ENCODE data around the gene PYCR2.
"Not testable (repeated sequence)": the region's sequence is repeated elsewhere in the genome, so short reads cannot be mapped to it uniquely, and the experiment has no call there.

PYCR2 gene

DNA sequence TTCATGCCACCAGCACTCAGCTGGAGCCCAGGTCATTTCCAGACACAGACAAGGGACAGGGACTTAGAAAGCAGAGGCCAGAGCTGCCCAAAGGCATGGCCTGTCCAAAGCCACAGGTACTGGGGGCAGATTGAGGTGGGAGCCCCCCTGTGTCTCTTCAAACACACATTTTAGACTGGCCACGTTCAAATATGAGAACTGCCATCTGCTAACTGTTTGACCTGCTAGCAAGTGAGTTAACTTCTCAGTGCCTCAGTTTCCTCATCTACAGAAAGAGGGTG is 17.8 kb upstream of the PYCR2 start:
- DNase-seq, result no peak

DNA sequence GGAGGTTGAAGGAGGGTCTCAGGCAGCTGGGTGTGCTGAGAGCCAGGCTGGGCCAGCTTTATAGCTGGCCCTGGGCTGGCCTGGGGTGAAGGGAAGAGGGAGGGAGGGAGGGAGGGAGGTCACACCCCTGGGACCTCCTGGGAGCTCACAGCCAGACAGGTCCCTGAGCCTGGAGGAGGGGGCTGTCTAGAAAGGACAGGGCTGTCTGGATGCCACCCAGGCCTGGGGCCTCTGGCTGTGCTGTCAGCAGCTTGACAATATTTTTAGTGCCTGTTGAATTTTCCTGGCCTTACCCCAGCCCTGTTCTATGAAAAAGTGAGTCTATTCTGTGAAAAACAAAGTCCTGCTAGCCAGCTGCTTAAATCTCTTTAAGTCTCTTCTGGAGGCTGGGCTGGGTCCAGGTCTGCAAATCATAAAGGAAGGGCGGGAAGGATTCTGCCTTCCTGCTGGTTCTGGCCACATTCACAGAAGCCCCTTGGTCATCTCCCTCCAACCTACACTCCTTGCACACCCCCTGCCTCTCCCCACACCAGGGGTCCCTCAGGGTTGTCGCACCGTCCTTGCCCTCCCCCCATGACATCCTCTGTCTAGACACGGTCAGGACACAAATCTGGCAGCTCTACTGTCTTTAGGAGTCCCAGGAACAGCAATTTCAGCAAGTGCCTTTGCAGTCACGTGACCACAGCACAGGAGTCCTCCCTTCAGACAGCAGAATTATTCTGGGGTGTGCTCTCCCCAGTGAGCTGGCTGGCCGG is 17.3 kb upstream of the PYCR2 start, which contains the start of gene LEFTY2:
LEFTY2 (minus strand) TSS at position 34 of the 755 bp plus-strand sequence. CDS start 80 bp downstream, outside the sequence.
- DNase-seq, result no peak

DNA sequence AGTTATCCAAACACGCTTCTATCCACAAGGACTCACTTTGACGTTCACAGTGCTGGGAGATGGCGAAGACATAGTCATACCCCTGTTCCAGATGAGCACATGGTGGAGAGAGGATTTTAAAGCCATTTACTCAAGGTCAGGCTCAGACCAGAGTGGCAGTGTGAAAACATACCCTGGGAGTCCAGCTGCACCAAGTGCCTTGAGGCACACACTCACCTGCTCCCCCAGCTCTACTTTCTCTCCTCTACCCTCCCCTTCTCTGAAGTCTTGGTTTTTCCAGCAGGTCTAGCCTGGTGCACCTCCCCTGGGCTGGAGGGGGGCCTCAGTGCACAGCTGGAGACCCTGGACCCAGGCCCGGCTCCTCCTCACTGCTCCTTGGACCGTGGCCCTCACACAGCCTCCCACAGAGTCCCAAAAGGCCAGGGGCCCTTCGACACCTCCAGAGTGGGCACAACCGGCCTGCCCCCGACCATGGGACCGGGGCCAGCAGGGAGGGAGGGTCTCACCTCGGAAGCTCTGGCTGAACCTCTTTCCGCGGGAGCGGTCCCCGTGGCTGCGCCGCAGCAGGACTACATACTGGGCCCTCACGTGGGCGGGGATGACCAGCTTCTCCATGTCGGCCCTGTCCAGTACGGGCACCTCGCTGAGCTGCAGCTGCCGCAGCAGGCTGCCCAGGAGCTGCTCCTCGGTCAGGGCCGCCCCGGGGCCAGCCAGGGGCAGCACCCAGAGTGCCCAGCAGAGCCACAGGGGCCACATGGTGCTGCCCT is 16.5 kb upstream of the PYCR2 start:
- DNase-seq, result no peak

- not testable (repeated sequence) for DNase-seq
Observed at GRCh38 chr1:225939939-225940310, 15.9 kb upstream of the PYCR2 start.

DNA sequence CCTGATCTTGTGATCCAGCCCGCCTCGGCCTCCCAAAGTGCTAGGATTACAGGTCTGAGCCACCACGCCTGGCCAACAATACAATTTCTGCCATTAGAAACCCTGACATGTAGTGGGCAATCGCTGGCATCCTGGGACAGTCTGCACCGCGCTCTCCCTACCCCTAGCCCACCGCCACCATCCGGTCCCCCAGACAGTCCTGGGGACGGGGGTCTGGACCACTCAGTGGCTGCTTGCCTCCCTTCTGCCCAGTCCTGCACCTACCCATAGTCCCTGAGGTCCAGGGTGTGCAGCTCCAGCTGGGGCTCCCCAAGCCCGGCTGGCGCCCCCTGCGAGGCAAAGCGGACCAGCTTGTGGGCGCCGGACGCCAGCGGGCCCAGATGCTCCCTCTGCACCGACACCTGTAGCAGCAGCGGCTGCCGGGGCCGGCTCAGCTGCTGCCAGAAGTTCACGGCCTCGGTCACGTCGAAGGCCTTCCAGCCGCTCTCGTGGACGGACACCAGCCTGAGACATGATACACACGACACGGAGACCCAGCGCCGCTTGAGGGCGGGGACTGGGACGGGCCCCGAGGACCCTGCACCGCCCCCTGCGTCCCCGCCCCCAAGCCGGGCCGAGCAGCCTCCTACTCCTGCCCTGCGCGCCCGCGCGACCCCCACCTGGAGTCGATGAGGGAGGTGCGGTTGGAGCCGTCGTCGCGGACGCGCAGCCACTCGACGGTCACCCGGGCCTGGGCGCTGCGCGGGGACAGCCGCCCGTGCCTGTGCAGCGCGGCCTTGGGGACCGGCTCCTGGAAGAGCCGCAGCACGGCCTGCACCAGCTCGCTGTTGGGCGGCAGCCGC is 15.3 kb upstream of the PYCR2 start:
- DNase-seq, result not testable (repeated sequence)

- no peak for DNase-seq
Observed at GRCh38 chr1:225937048-225937968, 13.3 kb upstream of the PYCR2 start.

GRCh38 chr1:225936523-225936922 is 12.5 kb upstream of the PYCR2 start:
- no peak for DNase-seq

GRCh38 chr1:225936086-225936485 is 12.0 kb upstream of the PYCR2 start:
- not testable (repeated sequence) for DNase-seq

DNA sequence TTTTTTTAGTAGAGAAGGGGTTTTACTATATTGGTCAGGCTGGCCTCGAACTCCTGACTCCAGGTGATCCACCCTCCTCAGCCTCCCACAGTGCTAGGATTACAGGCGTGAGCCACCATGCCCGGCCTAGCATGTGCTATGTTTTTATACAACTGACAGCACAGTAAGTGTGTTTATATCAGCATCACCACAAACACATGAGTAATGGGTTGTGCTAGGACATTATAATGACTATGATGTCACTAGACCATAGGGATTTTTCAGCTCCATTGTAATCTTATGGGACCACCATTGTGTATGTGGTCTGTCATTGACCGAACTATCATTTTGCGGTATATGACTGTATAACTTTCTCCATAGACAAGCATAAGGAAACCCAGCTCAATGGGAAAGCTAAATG is 10.7 kb upstream of the PYCR2 start:
- no peak for DNase-seq

DNA sequence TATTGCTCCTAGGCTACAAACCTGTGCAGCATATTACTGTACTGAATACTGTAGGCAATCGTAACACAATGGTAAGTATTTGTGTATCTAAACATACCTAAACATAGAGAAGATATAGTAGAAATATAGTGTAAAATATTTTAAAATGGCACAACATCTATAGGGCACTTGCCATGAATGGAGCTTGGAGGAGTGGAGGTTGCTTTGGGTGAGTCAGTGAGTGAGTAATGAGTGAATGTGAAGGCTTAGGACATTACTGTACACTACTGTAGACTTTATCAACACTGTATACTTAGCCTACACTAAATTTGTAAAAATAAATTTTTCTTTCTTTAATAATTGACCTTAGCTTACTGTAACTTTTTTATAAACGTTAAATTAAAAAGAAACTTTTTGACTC is 9.0 kb upstream of the PYCR2 start:
- DNase-seq, result no peak

- DNase-seq, result no peak
Observed at GRCh38 chr1:225931270-225932136, 7.5 kb upstream of the PYCR2 start.

GRCh38 chr1:225930566-225930965 is 6.5 kb upstream of the PYCR2 start:
- no peak for DNase-seq

GRCh38 chr1:225929462-225929861 is 5.4 kb upstream of the PYCR2 start:
- DNase-seq, result not testable (repeated sequence)

- DNase-seq, result peak in 1 of 4 experiments; percentile 10
Observed at GRCh38 chr1:225928186-225929175, 4.4 kb upstream of the PYCR2 start.

DNA sequence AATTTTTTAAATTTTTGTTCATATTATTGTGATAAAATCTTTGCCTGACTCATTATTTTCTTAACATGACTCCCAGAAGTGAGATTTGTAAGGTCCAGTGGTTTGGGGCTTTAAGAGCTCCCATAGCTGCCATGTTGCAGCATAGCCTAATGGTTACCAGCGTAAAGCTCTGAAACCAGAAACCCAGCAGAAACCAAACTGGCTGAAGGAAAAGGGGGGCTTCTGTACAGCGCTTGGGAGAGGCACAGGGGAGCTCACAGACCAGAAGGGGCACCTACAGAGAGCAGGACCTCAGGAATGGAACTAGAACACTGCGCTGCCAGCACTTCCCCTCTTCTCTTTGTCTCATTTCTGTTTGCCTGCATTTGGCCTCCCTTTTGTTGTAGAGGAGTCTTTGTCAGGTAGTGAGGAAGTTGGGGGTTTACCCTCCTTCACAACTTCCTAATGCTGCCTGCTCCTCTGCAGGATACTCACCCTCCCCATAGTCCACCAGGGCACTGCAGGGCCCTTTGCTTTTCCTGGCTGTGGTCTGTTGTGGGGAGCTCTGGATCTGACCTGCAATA is 2.6 kb upstream of the PYCR2 start:
- no peak for DNase-seq

DNA sequence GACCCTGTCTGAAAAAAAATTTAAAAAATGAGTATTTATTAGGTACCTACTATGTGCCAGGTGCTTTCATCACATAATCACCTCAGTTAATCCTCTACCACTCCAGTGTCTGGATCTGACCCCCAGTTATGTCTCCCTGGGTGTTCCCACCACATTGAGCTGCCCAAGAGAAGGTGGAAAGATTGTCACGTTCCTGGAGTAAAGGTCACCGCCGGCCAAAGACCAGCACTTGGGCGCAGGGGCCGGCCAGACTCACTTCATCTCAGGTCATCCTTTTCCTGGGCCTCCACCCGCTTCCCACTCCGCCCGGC is 714 bp downstream of the PYCR2 start:
- no peak for DNase-seq

DNA sequence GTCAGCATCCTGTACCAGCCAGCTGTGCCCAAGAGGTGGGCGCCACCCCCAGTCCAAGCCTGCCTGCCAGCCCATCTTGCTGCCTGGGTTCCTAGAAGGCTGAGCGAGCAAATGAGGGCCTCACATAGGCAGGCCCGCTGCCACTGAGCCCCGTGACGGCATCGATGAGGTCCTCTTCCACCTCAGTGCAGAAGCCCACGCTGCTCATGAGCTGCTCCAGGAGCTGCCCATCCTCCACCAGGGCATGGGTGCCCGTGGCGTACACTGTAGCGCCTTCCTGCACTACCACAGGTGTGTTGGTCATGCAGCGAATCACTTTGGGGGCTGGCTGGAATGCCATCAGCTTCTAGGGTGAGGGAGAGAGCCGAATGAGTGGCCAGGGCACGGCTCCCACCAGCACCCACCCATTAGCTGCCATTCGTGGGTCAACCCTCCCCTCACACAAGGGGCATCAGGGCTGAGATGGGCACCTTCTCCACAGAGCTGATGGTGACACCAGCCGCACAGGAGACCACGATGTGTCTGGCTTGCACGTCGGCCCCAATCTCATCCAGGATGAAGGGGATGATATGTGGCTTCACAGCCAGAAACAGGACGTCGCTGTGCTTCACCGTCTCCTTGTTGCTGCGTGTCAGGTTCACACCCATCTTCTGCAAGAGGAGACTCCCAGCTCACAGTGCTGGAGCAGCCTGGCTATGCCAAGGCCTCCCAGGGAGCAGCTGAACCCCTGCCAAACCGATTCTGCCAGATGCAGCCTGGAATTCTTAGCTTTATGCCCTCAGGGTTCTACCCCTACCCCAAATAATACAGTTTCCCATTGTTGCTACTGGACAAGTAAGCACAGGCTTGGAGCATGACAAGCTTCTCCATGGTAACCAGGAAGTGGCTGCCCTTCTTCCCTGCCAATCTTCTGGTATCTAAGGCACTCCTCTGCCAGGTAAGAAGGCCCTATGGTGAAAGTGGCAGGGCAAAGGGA is 2.0 kb downstream of the PYCR2 start:
- DNase-seq, result no peak

DNA sequence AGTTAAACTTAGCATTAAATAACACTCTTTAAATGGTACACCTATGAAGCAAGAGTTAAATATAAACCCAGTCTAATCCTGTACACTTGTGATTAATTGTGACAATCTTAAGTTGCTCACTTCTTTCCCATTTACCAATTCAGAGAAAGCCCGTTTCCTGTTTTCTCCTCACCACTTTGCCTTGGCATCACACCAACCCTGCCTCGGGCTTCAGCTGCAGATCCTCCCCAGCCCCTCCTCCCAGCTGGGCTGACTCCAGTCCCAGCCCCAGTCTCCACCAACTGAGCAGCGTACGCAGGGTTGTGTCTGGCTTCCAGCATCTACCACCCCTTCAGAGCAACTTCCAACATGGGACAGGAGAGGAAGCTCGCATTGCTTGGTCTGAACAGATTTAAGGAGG is 4.1 kb downstream of the PYCR2 start:
- no peak for DNase-seq

DNA sequence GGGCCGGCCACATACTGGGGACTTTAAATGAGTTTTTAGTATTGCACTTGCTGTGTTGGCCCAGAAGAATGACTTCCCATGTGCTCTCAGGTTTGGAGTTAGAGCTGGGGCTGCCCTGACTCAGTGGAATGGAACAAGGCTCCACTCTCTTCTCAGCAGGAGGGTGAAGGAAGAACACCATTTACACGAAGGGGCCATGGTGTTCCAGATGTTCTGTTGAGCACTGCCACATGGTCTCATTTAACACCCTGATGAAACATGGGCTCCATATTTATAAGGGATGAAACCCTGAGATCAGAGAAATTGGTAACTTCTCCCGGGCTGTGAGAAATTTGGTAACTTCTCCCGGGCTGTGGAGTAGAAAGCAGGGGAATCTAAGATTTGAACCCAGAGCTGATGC is 5.8 kb downstream of the PYCR2 start:
- no peak for DNase-seq
